ENCODE results near the gene PTPN7. TPM values are rescaled to one million over a fixed set of nuclear protein-coding genes. Genes with fewer than 3 reads are reported as not detected.

The PTPN7 gene
- polyA plus RNA-seq, 1 of the 3 experiments (the other 2 are of a cell fraction): not detected

- Histone ChIP-seq H3K9ac (no peak overlapping the region), H3K9me2 (no peaks in the 10 kb centered on the region), H3K79me2 (ENCODE audit: insufficient read depth) (no peaks in the 10 kb centered on the region), H3F3A (replicated peaks; ENCODE audit: insufficient read depth) (no peaks in the 10 kb centered on the region), H4K20me1 (ENCODE audit: insufficient read depth) (no peaks in the 10 kb centered on the region), H3K27me3 (ENCODE audit: insufficient read depth) (peaks cover 12% of the 10 kb centered on the region; the same call in 1 of the 2 replicates), H3K4me1 (ENCODE audit: control insufficient read depth in 1 of 2, insufficient read depth in 2 of 2, low read depth in 1 of 2, low read length in 1 of 2) (peaks cover 0 to 4% of the 10 kb centered on the region in 2 experiments; a peak in 1 of 4 replicates), H3K4me2 (no peak overlapping the region), H3K36me3 (replicated peaks in 1 of 2; ENCODE audit: control insufficient read depth in 1 of 2, insufficient read depth in 2 of 2, low read length in 1 of 2) (no peaks in the 10 kb centered on the region), H3K27ac (ENCODE audit: low read depth in 2 of 2, low read length in 1 of 2) (no peak overlapping the region), H3K9me3 (no peaks in the 10 kb centered on the region), H3K4me3 (ENCODE audit: low read depth in 2 of 2, low read length in 1 of 2) (no peak overlapping the region), H2AFZ (ENCODE audit: low read depth) (no peak overlapping the region)
- 19% methylated on average over 9 of the region's 19 CpGs for WGBS (ENCODE audit: low lambda C conversion rate)
- CTCF ChIA-PET: interaction anchor here (0.7 to 8.1 kb wide), 18 partner anchors 8 to 535 kb away, joined by 3 to 187 read pairs (median 4); partner anchors contain the start of genes LGR6 and PTPN7
- no peak for TF ChIP-seq NFIC (IDR thresholded peaks at IDR 0.05; ENCODE audit: borderline replicate concordance)
- no peak for TF ChIP-seq YY1 (IDR thresholded peaks at IDR 0.05; ENCODE audit: low read depth)
- no peak for TF ChIP-seq RXRA (IDR thresholded peaks at IDR 0.05; ENCODE audit: borderline replicate concordance, low read depth)
- no peak for TF ChIP-seq EZH2phosphoT487 (IDR thresholded peaks at IDR 0.05; ENCODE audit: borderline replicate concordance, low read depth)
- peak; percentile 80 for TF ChIP-seq CTCF (IDR thresholded peaks at IDR 0.05)
- peak; percentile 71 for TF ChIP-seq SMC3 (IDR thresholded peaks at IDR 0.05; ENCODE audit: low read depth, low read length)
- no peak for TF ChIP-seq IRF3 (IDR thresholded peaks at IDR 0.05; ENCODE audit: low read depth, low read length)
- TF ChIP-seq GATA2 (CRISPR knock-in tag; IDR thresholded peaks at IDR 0.05): no peak
- peak; percentile 70 for TF ChIP-seq RAD21 (IDR thresholded peaks at IDR 0.05; ENCODE audit: low read length)
- TF ChIP-seq GABPA (IDR thresholded peaks at IDR 0.05; ENCODE audit: low read depth): no peak
- TF ChIP-seq RFX5 (IDR thresholded peaks at IDR 0.05; ENCODE audit: low read length): no peak
- TF ChIP-seq USF1 (IDR thresholded peaks at IDR 0.05; ENCODE audit: borderline replicate concordance, low read depth): no peak
- no peak for TF ChIP-seq MXI1 (IDR thresholded peaks at IDR 0.05; ENCODE audit: low read depth, low read length)
- TF ChIP-seq NRF1 (IDR thresholded peaks at IDR 0.05; ENCODE audit: low read depth, low read length): no peak
- TF ChIP-seq REST (IDR thresholded peaks at IDR 0.05; ENCODE audit: low read depth, low read length): no peak
- peak; percentile 90 for DNase-seq
- POLR2A ChIA-PET: no interaction called here
Measured at GRCh38 chr1:202184750-202185460, 24.5 kb upstream of the PTPN7 start.
